ENCODE data around the gene NKX2-8. TPM values are rescaled to one million over a fixed set of nuclear protein-coding genes. Genes with fewer than 3 reads are reported as not detected.
"Not testable (repeated sequence)": the region's sequence is repeated elsewhere in the genome, so short reads cannot be mapped to it uniquely, and the experiment has no call there.

The NKX2-8 gene
- total and polyA plus RNA-seq, 7 experiments from 2014 or later: not detected

GRCh38 chr14:36555998-36556743 lies 26.2 kb downstream of the NKX2-8 start:
- Histone ChIP-seq H3K27me3 (ENCODE audit: control insufficient read depth in 2 of 2, insufficient read depth in 2 of 2, low read length in 2 of 2) (no peaks in the 10 kb centered on the region), H3K36me3 (ENCODE audit: control insufficient read depth in 2 of 3, insufficient read depth in 3 of 3, low read length in 3 of 3) (no peaks in the 10 kb centered on the region), H3K4me1 (ENCODE audit: control insufficient read depth in 2 of 2, insufficient read depth in 2 of 2, low read length in 2 of 2) (no peaks in the 10 kb centered on the region), H3K27ac (ENCODE audit: low read depth, low read length) (no peak overlapping the region), H3K9me3 (ENCODE audit: control insufficient read depth in 2 of 3, low read length in 3 of 3) (no peaks in the 10 kb centered on the region), H3K4me3 (ENCODE audit: low read length) (no peak overlapping the region)
- Mint-ChIP-seq H3K9me3 (no peaks in the 10 kb centered on the region), H3K4me1 (peaks cover 0 to 6% (median 0%) of the 10 kb centered on the region in 7 donors), H3K27ac (no peak overlapping the region), H3K36me3 (no peaks in the 10 kb centered on the region), H3K4me3 (no peak overlapping the region), H3K27me3 (peaks cover 5 to 22% (median 16%) of the 10 kb centered on the region in 5 donors)
- ChIA-PET POLR2A (no interaction called here), CTCF (interaction anchor here (0.6 kb wide), 2 partner anchors 52 to 1988 kb away, joined by 3 read pairs; no protein-coding TSS in a partner anchor)
- intact Hi-C loops (cut with micrococcal nuclease): loop anchor here in 1 of 2 donors (2.0 kb wide), 1 partner anchor 673 kb away; no protein-coding TSS in a partner anchor
- no peak for ATAC-seq
- DNase-seq: no peak

- H3K27me3 Mint-ChIP-seq: peaks cover 4 to 23% (median 9%) of the 10 kb centered on the region in 5 donors
Measured at GRCh38 chr14:36553656-36554260, 28.7 kb downstream of the NKX2-8 start.

GRCh38 chr14:36550899-36551298 lies 31.5 kb downstream of the NKX2-8 start:
- H3K27me3 Mint-ChIP-seq: peaks cover 5 to 33% (median 18%) of the 10 kb centered on the region in 5 donors
- no peak overlapping the region for H3K4me3 ChIP-seq (ENCODE audit: low read length)
- no peaks in the 10 kb centered on the region for H3K9me3 Mint-ChIP-seq
- no peaks in the 10 kb centered on the region for H3K4me1 Mint-ChIP-seq
- POLR2A ChIA-PET: no interaction called here
- H3K4me3 Mint-ChIP-seq: no peak overlapping the region
- no peak overlapping the region for H3K27ac Mint-ChIP-seq
- no peaks in the 10 kb centered on the region for H3K36me3 ChIP-seq (ENCODE audit: control insufficient read depth in 2 of 3, insufficient read depth in 3 of 3, low read length in 3 of 3)
- DNase-seq (no peak), ATAC-seq (no peak)
- no peaks in the 10 kb centered on the region for H3K36me3 Mint-ChIP-seq
- H3K9me3 ChIP-seq (ENCODE audit: control insufficient read depth in 2 of 3, low read length in 3 of 3): no peaks in the 10 kb centered on the region
- intact Hi-C loops (cut with micrococcal nuclease): no loop called here
- no peak overlapping the region for H3K27ac ChIP-seq (ENCODE audit: low read depth, low read length)
- H3K27me3 ChIP-seq (ENCODE audit: control insufficient read depth in 2 of 2, insufficient read depth in 2 of 2, low read length in 2 of 2): no peaks in the 10 kb centered on the region
- H3K4me1 ChIP-seq (ENCODE audit: control insufficient read depth in 2 of 2, insufficient read depth in 2 of 2, low read length in 2 of 2): no peaks in the 10 kb centered on the region
- CTCF ChIA-PET: no interaction called here

More at GRCh38 chr14:36553656-36554260, 28.7 kb downstream of the NKX2-8 start:
- no peak overlapping the region for H3K27ac ChIP-seq (ENCODE audit: low read depth, low read length)
- H3K4me3 Mint-ChIP-seq: no peak overlapping the region
- DNase-seq: peak in 1 of 9 donors; percentile 3
- H3K36me3 ChIP-seq (ENCODE audit: control insufficient read depth in 2 of 3, insufficient read depth in 3 of 3, low read length in 3 of 3): no peaks in the 10 kb centered on the region
- no peaks in the 10 kb centered on the region for H3K9me3 ChIP-seq (ENCODE audit: control insufficient read depth in 2 of 3, low read length in 3 of 3)
- H3K36me3 Mint-ChIP-seq: no peaks in the 10 kb centered on the region
- intact Hi-C loops (cut with micrococcal nuclease): loop anchor here in 1 of 2 donors (1.0 kb wide), 2 partner anchors 52 to 389 kb away; no protein-coding TSS in a partner anchor
- ChIA-PET POLR2A (no interaction called here), CTCF (interaction anchor here (0.7 kb wide), 1 partner anchor 63 kb away, joined by 6 read pairs; no protein-coding TSS in a partner anchor)
- no peak for ATAC-seq
- H3K4me1 ChIP-seq (ENCODE audit: control insufficient read depth in 2 of 2, insufficient read depth in 2 of 2, low read length in 2 of 2): no peaks in the 10 kb centered on the region
- peaks cover 0 to 6% (median 0%) of the 10 kb centered on the region in 7 donors for H3K4me1 Mint-ChIP-seq
- no peak overlapping the region for H3K4me3 ChIP-seq (ENCODE audit: low read length)
- no peaks in the 10 kb centered on the region for H3K27me3 ChIP-seq (ENCODE audit: control insufficient read depth in 2 of 2, insufficient read depth in 2 of 2, low read length in 2 of 2)
- no peaks in the 10 kb centered on the region for H3K9me3 Mint-ChIP-seq
- no peak overlapping the region for H3K27ac Mint-ChIP-seq

- H3K27ac ChIP-seq (ENCODE audit: low read depth, low read length); H3K4me3 ChIP-seq (ENCODE audit: low read length); H3K36me3 Mint-ChIP-seq; H3K9me3 Mint-ChIP-seq; H3K9me3 ChIP-seq (ENCODE audit: control insufficient read depth in 2 of 3, low read length in 3 of 3); H3K27me3 ChIP-seq (ENCODE audit: control insufficient read depth in 2 of 2, insufficient read depth in 2 of 2, low read length in 2 of 2); H3K27ac Mint-ChIP-seq; intact Hi-C loops (cut with micrococcal nuclease); POLR2A ChIA-PET; H3K4me1 Mint-ChIP-seq; CTCF ChIA-PET; DNase-seq; H3K36me3 ChIP-seq (ENCODE audit: control insufficient read depth in 2 of 3, insufficient read depth in 3 of 3, low read length in 3 of 3); H3K4me1 ChIP-seq (ENCODE audit: control insufficient read depth in 2 of 2, insufficient read depth in 2 of 2, low read length in 2 of 2); ATAC-seq; H3K4me3 Mint-ChIP-seq: not testable (repeated sequence)
- peaks cover 0 to 33% (median 25%) of the 10 kb centered on the region in 5 donors for H3K27me3 Mint-ChIP-seq
Measured at GRCh38 chr14:36544280-36544679, 38.1 kb downstream of the NKX2-8 start.

GRCh38 chr14:36538051-36538450 lies 44.4 kb downstream of the NKX2-8 start:
- H3K4me1 ChIP-seq (ENCODE audit: control insufficient read depth in 2 of 2, insufficient read depth in 2 of 2, low read length in 2 of 2): no peaks in the 10 kb centered on the region
- peaks cover 2 to 41% (median 14%) of the 10 kb centered on the region in 11 donors for H3K9me3 Mint-ChIP-seq
- no peak overlapping the region for H3K27ac ChIP-seq (ENCODE audit: low read depth, low read length)
- H3K27ac Mint-ChIP-seq: no peak overlapping the region
- POLR2A ChIA-PET: no interaction called here
- H3K4me1 Mint-ChIP-seq: no peaks in the 10 kb centered on the region
- no peak overlapping the region for H3K4me3 Mint-ChIP-seq
- peaks cover 0 to 3% (median 0%) of the 10 kb centered on the region in 5 donors for H3K36me3 Mint-ChIP-seq
- ATAC-seq: no peak
- no peaks in the 10 kb centered on the region for H3K36me3 ChIP-seq (ENCODE audit: control insufficient read depth in 2 of 3, insufficient read depth in 3 of 3, low read length in 3 of 3)
- no peak overlapping the region for H3K4me3 ChIP-seq (ENCODE audit: low read length)
- intact Hi-C loops (cut with micrococcal nuclease): no loop called here
- H3K27me3 ChIP-seq (ENCODE audit: control insufficient read depth in 2 of 2, insufficient read depth in 2 of 2, low read length in 2 of 2): no peaks in the 10 kb centered on the region
- H3K27me3 Mint-ChIP-seq: peaks cover 0 to 44% (median 40%) of the 10 kb centered on the region in 5 donors
- no peak for DNase-seq
- no peaks in the 10 kb centered on the region for H3K9me3 ChIP-seq (ENCODE audit: control insufficient read depth in 2 of 3, low read length in 3 of 3)
- CTCF ChIA-PET: interaction anchor here (1.7 kb wide), 1 partner anchor 15 kb away, joined by 3 read pairs; no protein-coding TSS in a partner anchor
